Activated naive CD4-positive, alpha-beta T cell treated with anti-CD3 and anti-CD28 coated beads for 36 hours (primary cell): Measurements from ENCODE around the gene KIF16B. TPM values are rescaled to one million over a fixed set of nuclear protein-coding genes. Genes with fewer than 3 reads are reported as not detected.
"Not testable (repeated sequence)": the region's sequence is repeated elsewhere in the genome, so short reads cannot be mapped to it uniquely, and the experiment has no call there.

Experiments
- CTCF ChIA-PET: fragments of 350-600 bp; sonication (Branson Sonifier 250); formaldehyde crosslinking; loops from one replicate; lab custom pipeline; 2021; ENCODE audit warnings: antibody characterized with exemption; lab: Charles Lee
- DNase-seq: peaks from one replicate; pipeline ENCODE4 v3.0.0-alpha.2; 2020
- H3K27ac Mint-ChIP-seq: one replicate; pipeline ENCODE4 v1.8.0; 2021; ENCODE audit warnings: mild to moderate bottlenecking, mixed read lengths
- H3K27me3 Mint-ChIP-seq: one replicate; pipeline ENCODE4 v1.8.0; 2021; ENCODE audit warnings: low read depth, mixed read lengths
- H3K36me3 Mint-ChIP-seq: one replicate; pipeline ENCODE4 v1.8.0; 2021; ENCODE audit warnings: low read depth, mixed read lengths
- H3K4me1 Mint-ChIP-seq: one replicate; pipeline ENCODE4 v1.8.0; 2021; ENCODE audit warnings: low read depth, mixed read lengths
- H3K4me3 Mint-ChIP-seq: one replicate; pipeline ENCODE4 v1.8.0; 2021; ENCODE audit warnings: mild to moderate bottlenecking, moderate library complexity, mixed read lengths
- H3K9me3 Mint-ChIP-seq: one replicate; pipeline ENCODE4 v1.8.0; 2021; ENCODE audit warnings: mixed read lengths
- intact Hi-C: fragments of 100-400 bp; cut with micrococcal nuclease; formaldehyde crosslinking; loops from one replicate; pipeline ENCODE4 v1.15.1; 2023
- total RNA-seq, 2 experiments: library from RNA; stranded (reverse); gene quantifications; one replicate each; pipeline ENCODE4 v1.2.3, GENCODE V29; 2021

Gene KIF16B
- total RNA-seq, 2 experiments from 2014 or later = 5.1 to 5.6 TPM

GRCh38 chr20:16260911-16261310 lies 312.3 kb downstream of the KIF16B start:
- Mint-ChIP-seq H3K4me3 (no peak overlapping the region), H3K36me3 (no peaks in the 10 kb centered on the region), H3K27ac (no peak overlapping the region), H3K9me3 (peaks cover 9% of the 10 kb centered on the region), H3K4me1 (no peaks in the 10 kb centered on the region), H3K27me3 (no peaks in the 10 kb centered on the region)
- intact Hi-C loops = no loop called here
- DNase-seq = no peak
- CTCF ChIA-PET = no interaction called here

- H3K9me3 Mint-ChIP-seq, H3K27me3 Mint-ChIP-seq, DNase-seq, intact Hi-C loops, H3K36me3 Mint-ChIP-seq, H3K27ac Mint-ChIP-seq, H3K4me1 Mint-ChIP-seq, CTCF ChIA-PET, H3K4me3 Mint-ChIP-seq: not testable (repeated sequence)
Measured at GRCh38 chr20:16260133-16260532, 313.1 kb downstream of the KIF16B start.

GRCh38 chr20:16258766-16259165 lies 314.5 kb downstream of the KIF16B start:
- Mint-ChIP-seq H3K4me1 (no peaks in the 10 kb centered on the region), H3K4me3 (no peak overlapping the region), H3K27ac (no peak overlapping the region), H3K36me3 (no peaks in the 10 kb centered on the region), H3K27me3 (no peaks in the 10 kb centered on the region), H3K9me3 (peaks cover 2% of the 10 kb centered on the region)
- CTCF ChIA-PET = no interaction called here
- no peak for DNase-seq
- intact Hi-C loops = no loop called here

- H3K4me1 Mint-ChIP-seq = no peaks in the 10 kb centered on the region
- H3K27me3 Mint-ChIP-seq = no peaks in the 10 kb centered on the region
- CTCF ChIA-PET = no interaction called here
- intact Hi-C loops = no loop called here
- peaks cover 2% of the 10 kb centered on the region for H3K9me3 Mint-ChIP-seq
- no peak overlapping the region for H3K27ac Mint-ChIP-seq
- H3K4me3 Mint-ChIP-seq = no peak overlapping the region
- H3K36me3 Mint-ChIP-seq = no peaks in the 10 kb centered on the region
- no peak for DNase-seq
Measured at GRCh38 chr20:16257813-16258430, 315.3 kb downstream of the KIF16B start.

- intact Hi-C loops = no loop called here
- CTCF ChIA-PET = no interaction called here
- Mint-ChIP-seq H3K36me3 (no peaks in the 10 kb centered on the region), H3K4me1 (no peaks in the 10 kb centered on the region), H3K27ac (no peak overlapping the region), H3K4me3 (no peak overlapping the region), H3K9me3 (peaks cover 2% of the 10 kb centered on the region), H3K27me3 (no peaks in the 10 kb centered on the region)
- no peak for DNase-seq
Measured at GRCh38 chr20:16257021-16257420, 316.2 kb downstream of the KIF16B start.

- Mint-ChIP-seq H3K36me3 (no peaks in the 10 kb centered on the region), H3K27me3 (peaks cover 3% of the 10 kb centered on the region), H3K9me3 (no peaks in the 10 kb centered on the region), H3K27ac (no peak overlapping the region), H3K4me1 (no peaks in the 10 kb centered on the region), H3K4me3 (no peak overlapping the region)
- DNase-seq = no peak
- CTCF ChIA-PET = no interaction called here
- intact Hi-C loops = no loop called here
Measured at GRCh38 chr20:16246870-16247269, 326.4 kb downstream of the KIF16B start.

- H3K4me1 Mint-ChIP-seq = no peaks in the 10 kb centered on the region
- H3K4me3 Mint-ChIP-seq = no peak overlapping the region
- no peaks in the 10 kb centered on the region for H3K36me3 Mint-ChIP-seq
- CTCF ChIA-PET = interaction anchor here (0.6 kb wide), 1 partner anchor 20 kb away, joined by 7 read pairs; no protein-coding TSS in a partner anchor
- no peak for DNase-seq
- H3K9me3 Mint-ChIP-seq = no peaks in the 10 kb centered on the region
- H3K27ac Mint-ChIP-seq = no peak overlapping the region
- intact Hi-C loops = no loop called here
- H3K27me3 Mint-ChIP-seq = peaks cover 3% of the 10 kb centered on the region
Measured at GRCh38 chr20:16246291-16246690, 327.0 kb downstream of the KIF16B start.

GRCh38 chr20:16245879-16246278 lies 327.4 kb downstream of the KIF16B start:
- Mint-ChIP-seq H3K4me1 (no peaks in the 10 kb centered on the region), H3K36me3 (no peaks in the 10 kb centered on the region), H3K27ac (no peak overlapping the region), H3K4me3 (no peak overlapping the region), H3K9me3 (no peaks in the 10 kb centered on the region), H3K27me3 (peaks cover 3% of the 10 kb centered on the region)
- no peak for DNase-seq
- intact Hi-C loops = no loop called here
- CTCF ChIA-PET = interaction anchor here (0.6 kb wide), 1 partner anchor 20 kb away, joined by 7 read pairs; no protein-coding TSS in a partner anchor

GRCh38 chr20:16244892-16245291 lies 328.4 kb downstream of the KIF16B start:
- no peak for DNase-seq
- intact Hi-C loops = no loop called here
- Mint-ChIP-seq H3K4me1 (no peaks in the 10 kb centered on the region), H3K36me3 (no peaks in the 10 kb centered on the region), H3K27me3 (peaks cover 3% of the 10 kb centered on the region), H3K9me3 (no peaks in the 10 kb centered on the region), H3K27ac (no peak overlapping the region), H3K4me3 (no peak overlapping the region)
- CTCF ChIA-PET = interaction anchor here (0.7 kb wide), 1 partner anchor 115 kb away, joined by 6 read pairs; no protein-coding TSS in a partner anchor

GRCh38 chr20:16243470-16243869 lies 329.8 kb downstream of the KIF16B start:
- no peaks in the 10 kb centered on the region for H3K4me1 Mint-ChIP-seq
- H3K36me3 Mint-ChIP-seq = no peaks in the 10 kb centered on the region
- no peak overlapping the region for H3K4me3 Mint-ChIP-seq
- CTCF ChIA-PET = no interaction called here
- H3K27ac Mint-ChIP-seq = no peak overlapping the region
- H3K9me3 Mint-ChIP-seq = peaks cover 5% of the 10 kb centered on the region
- DNase-seq = no peak
- peaks cover 3% of the 10 kb centered on the region for H3K27me3 Mint-ChIP-seq
- intact Hi-C loops = no loop called here

- Mint-ChIP-seq H3K27ac (no peak overlapping the region), H3K36me3 (no peaks in the 10 kb centered on the region)
Measured at GRCh38 chr20:16241911-16242310, 331.3 kb downstream of the KIF16B start.

GRCh38 chr20:16240355-16240754 lies 332.9 kb downstream of the KIF16B start:
- H3K27me3 Mint-ChIP-seq = peaks cover 3% of the 10 kb centered on the region
- peaks cover 13% of the 10 kb centered on the region for H3K9me3 Mint-ChIP-seq
- H3K4me3 Mint-ChIP-seq = no peak overlapping the region

More at GRCh38 chr20:16241911-16242310, 331.3 kb downstream of the KIF16B start:
- CTCF ChIA-PET = no interaction called here
- Mint-ChIP-seq H3K9me3 (peaks cover 11% of the 10 kb centered on the region), H3K27me3 (peaks cover 3% of the 10 kb centered on the region), H3K4me1 (no peaks in the 10 kb centered on the region), H3K4me3 (no peak overlapping the region)
- intact Hi-C loops = no loop called here
- no peak for DNase-seq

GRCh38 chr20:16236589-16237241 lies 336.5 kb downstream of the KIF16B start:
- Mint-ChIP-seq H3K9me3 (peaks cover 13% of the 10 kb centered on the region), H3K4me3 (no peak overlapping the region), H3K36me3 (no peaks in the 10 kb centered on the region), H3K27me3 (no peaks in the 10 kb centered on the region), H3K27ac (no peak overlapping the region), H3K4me1 (no peaks in the 10 kb centered on the region)
- intact Hi-C loops = no loop called here
- DNase-seq = no peak
- CTCF ChIA-PET = no interaction called here

More at GRCh38 chr20:16240355-16240754, 332.9 kb downstream of the KIF16B start:
- DNase-seq = no peak
- intact Hi-C loops = no loop called here
- no peak overlapping the region for H3K27ac Mint-ChIP-seq
- H3K36me3 Mint-ChIP-seq = no peaks in the 10 kb centered on the region
- CTCF ChIA-PET = no interaction called here
- no peaks in the 10 kb centered on the region for H3K4me1 Mint-ChIP-seq
